ENCODE data around the gene GLB1L.

Gene GLB1L

DNA sequence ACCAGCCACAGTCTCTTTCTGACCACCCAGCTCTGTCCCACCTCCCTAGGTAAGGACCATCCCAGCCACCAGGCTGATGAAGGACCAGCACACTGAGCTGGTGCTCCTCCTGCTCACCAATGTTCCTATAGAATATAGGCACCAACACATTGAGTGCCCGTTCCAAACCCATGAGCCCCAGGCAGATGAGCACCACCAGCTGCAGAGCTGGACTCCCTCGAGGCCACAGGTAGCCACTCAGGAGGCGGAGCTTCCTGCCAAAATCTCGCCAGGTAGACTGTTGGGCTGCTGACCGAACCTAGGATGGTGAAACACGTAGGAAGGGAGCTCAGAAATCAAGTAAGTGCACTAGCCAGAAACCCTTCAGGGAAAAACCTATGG lies 28.7 kb downstream of the GLB1L start:
- ChIA-PET POLR2A (ENCODE audit: low non-redundant PET) (no interaction called here), CTCF (interaction anchor here (0.7 kb wide), 1 partner anchor 13 kb away, joined by 3 read pairs; the partner anchor contains the start of gene ANKZF1)
- no peak for DNase-seq (ENCODE audit: low spot score)
- TF ChIP-seq, protein P1, sequence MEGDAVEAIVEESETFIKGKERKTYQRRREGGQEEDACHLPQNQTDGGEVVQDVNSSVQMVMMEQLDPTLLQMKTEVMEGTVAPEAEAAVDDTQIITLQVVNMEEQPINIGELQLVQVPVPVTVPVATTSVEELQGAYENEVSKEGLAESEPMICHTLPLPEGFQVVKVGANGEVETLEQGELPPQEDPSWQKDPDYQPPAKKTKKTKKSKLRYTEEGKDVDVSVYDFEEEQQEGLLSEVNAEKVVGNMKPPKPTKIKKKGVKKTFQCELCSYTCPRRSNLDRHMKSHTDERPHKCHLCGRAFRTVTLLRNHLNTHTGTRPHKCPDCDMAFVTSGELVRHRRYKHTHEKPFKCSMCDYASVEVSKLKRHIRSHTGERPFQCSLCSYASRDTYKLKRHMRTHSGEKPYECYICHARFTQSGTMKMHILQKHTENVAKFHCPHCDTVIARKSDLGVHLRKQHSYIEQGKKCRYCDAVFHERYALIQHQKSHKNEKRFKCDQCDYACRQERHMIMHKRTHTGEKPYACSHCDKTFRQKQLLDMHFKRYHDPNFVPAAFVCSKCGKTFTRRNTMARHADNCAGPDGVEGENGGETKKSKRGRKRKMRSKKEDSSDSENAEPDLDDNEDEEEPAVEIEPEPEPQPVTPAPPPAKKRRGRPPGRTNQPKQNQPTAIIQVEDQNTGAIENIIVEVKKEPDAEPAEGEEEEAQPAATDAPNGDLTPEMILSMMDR (conservative IDR thresholded peaks at IDR 0.05; ENCODE audit: low read depth), result no peak
- peak overlapping the region; percentile 99 for H3K27ac ChIP-seq

DNA sequence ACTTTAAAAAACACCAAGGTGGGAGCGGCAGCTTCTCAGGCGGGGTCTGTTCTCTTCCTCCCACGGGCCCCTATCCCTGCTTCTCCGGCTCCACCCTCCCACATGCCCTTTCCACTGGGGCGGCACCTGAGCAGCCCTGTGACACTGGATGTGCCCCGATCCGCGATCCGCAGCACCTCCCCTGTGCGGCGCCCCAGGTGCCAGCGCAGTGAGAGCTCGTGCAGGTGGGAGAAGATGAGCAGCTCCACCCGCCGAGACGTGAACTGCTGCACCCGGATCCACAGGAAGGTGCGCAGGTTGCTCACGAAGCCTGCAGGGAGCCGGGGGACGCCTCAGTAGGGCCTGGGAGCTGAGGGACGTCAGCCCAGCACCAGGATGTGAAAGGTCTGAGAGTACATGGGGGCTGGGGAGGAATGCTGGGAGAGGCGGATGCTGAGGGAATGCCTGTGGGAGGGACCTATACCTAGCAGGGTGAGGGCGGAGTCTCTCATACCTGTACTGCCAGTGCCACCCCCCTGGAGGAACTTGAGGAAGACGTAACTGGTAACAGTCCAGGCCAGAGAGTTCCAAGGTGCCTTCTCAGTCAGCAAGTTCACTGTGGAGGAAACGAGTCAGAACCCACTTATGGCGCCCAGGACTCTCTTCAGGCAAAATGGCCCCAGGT lies 29.2 kb downstream of the GLB1L start:
- TF ChIP-seq, protein P1 (conservative IDR thresholded peaks at IDR 0.05; ENCODE audit: low read depth), result no peak
- ChIA-PET CTCF (interaction anchor here (0.7 kb wide), 1 partner anchor 14 kb away, joined by 3 read pairs; the partner anchor contains the start of gene ANKZF1), POLR2A (ENCODE audit: low non-redundant PET) (no interaction called here)
- peak overlapping the region; percentile 99 for H3K27ac ChIP-seq
- DNase-seq (ENCODE audit: low spot score), result no peak

DNA sequence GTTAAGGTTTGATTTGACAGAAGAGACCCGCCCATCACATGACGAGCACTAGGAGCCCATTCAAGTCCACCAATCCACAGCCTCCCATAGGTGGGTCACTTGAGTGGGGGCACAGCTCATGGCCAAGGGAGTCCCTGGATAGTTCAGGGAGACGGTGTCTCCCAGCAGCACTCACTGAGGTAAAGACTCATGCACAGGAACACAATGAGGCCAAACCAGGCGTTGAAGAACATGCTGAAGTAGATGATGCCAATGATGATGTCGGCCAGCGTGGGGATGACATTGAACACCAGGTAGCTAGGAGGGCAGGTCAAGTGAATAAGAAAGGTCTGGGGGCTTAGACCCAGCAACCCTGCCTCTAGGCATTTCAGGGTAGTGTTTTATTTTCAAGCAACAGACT lies 30.5 kb downstream of the GLB1L start:
- POLR2A ChIA-PET (ENCODE audit: low non-redundant PET), result no interaction called here
- CTCF ChIA-PET, result no interaction called here
- TF ChIP-seq, protein P1 (conservative IDR thresholded peaks at IDR 0.05; ENCODE audit: low read depth), result no peak
- no peak for DNase-seq (ENCODE audit: low spot score)
- H3K27ac ChIP-seq, result peak overlapping the region; percentile 93; the same call in 1 of the 2 replicates

DNA sequence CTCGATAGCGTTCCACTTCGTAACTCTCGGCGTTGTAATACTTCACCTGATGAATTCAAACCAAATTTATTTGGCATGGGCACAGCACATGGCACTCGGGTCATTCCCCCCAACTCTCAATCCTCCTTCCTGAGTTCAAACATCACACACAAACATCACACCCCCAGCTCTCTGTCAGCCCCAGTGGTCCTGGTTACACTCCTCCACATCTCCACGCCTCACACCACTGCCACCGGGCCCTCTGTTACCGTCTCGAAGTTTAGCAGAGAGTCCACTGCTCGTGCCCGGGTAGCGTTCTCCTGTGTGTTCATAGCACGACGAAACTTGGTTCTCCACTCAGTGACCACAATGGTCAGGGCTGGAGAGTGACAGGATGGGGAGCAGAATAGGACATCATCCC lies 31.1 kb downstream of the GLB1L start:
- DNase-seq (ENCODE audit: low spot score), result no peak
- TF ChIP-seq, protein P1 (conservative IDR thresholded peaks at IDR 0.05; ENCODE audit: low read depth), result no peak
- peak overlapping the region; percentile 93 for H3K27ac ChIP-seq
- POLR2A ChIA-PET (ENCODE audit: low non-redundant PET), result no interaction called here
- CTCF ChIA-PET, result no interaction called here

DNA sequence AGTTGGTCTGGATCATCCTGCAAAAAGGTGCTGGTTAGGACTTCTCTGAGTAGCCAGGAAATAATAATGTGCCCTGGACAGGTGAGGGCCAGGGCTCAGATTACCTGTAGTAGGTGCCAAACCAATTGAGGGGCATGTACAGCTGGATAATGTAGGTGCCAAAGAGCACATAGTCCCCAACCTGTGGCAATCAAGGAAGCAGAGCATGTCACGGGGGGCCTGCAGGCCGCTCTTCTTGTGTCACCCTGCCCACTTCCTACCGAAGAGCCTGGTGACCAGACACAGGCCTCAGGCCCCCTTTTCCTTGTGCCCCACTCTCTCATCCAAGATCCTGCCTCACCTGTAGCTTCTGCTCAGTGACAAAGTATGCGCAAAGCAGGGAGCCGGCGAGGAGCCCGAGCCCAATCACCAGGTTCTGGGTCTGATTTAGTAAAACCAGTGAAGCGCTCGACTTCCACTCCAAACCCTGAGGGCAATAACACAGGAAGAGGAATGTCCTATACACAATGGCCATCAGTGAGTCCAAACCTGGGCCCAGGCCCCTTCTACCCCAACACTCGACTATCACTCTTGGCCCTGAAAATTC lies 31.7 kb downstream of the GLB1L start:
- ChIA-PET CTCF (no interaction called here), POLR2A (ENCODE audit: low non-redundant PET) (no interaction called here)
- peak overlapping the region; percentile 93 for H3K27ac ChIP-seq
- TF ChIP-seq, protein P1 (conservative IDR thresholded peaks at IDR 0.05; ENCODE audit: low read depth), result no peak
- no peak for DNase-seq (ENCODE audit: low spot score)

DNA sequence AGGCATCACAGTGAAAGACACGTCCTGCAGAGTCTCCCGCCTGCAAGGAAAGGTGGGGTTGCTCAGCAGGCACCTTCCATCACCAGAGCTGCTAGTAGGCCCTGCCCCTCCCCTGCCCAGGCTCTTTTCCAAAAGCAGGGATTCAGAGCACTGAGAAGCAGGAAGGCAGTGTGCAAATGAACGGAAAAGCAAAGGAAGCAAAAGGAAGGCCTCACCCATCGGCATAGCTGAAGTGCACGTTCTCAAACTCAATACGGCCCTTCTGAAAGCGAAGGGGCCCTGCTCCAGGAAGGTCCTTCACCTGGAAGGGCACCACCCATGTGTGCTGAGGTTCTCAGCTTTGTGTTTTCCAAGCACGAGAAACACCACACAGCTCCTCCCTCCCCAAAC lies 32.2 kb downstream of the GLB1L start:
- POLR2A ChIA-PET (ENCODE audit: low non-redundant PET), result no interaction called here
- TF ChIP-seq, protein P1 (conservative IDR thresholded peaks at IDR 0.05; ENCODE audit: low read depth), result no peak
- DNase-seq (ENCODE audit: low spot score), result no peak
- H3K27ac ChIP-seq, result peak overlapping the region; percentile 93
- CTCF ChIA-PET, result interaction anchor here (0.6 kb wide), 1 partner anchor 909 kb away, joined by 3 read pairs; no protein-coding TSS in a partner anchor
